ENCODE results near the gene MED26. TPM values are rescaled to one million over a fixed set of nuclear protein-coding genes. Genes with fewer than 3 reads are reported as not detected.

Gene MED26
- total and polyA plus RNA-seq, 10 of the 15 experiments (the other 5 are each of a cell fraction or from before 2014, with no cell fraction given): 1.1 to 21.4 (median 9.7) TPM

- Histone ChIP-seq H3K4me2 (ENCODE audit: control insufficient read depth, insufficient read depth) (0 out of 2 replicates have a peak overlapping the region, but pooled peaks have one; percentile 7), H3K27ac (ENCODE audit: control insufficient read depth, insufficient read depth) (0 out of 2 replicates have a peak overlapping the region, but pooled peaks have one; percentile 4), H3K9ac (ENCODE audit: control insufficient read depth, insufficient read depth, low read length) (no peak overlapping the region), H3K9me3 (replicated peaks; ENCODE audit: control insufficient read depth, insufficient read depth, low read length) (no peaks in the 10 kb centered on the region), H3K4me3 (no peak overlapping the region), H3K4me1 (ENCODE audit: control insufficient read depth, insufficient read depth, low read length) (peaks cover 84% of the 10 kb centered on the region), H4K20me1 (ENCODE audit: control insufficient read depth, insufficient read depth) (no peaks in the 10 kb centered on the region; the same call in 1 of the 2 replicates), H2AFZ (ENCODE audit: control insufficient read depth, low read depth, low read length) (no peak overlapping the region), H3K27me3 (replicated peaks in 1 of 2; ENCODE audit: control insufficient read depth in 2 of 2, insufficient read depth in 2 of 2, low read length in 1 of 2) (no peaks in the 10 kb centered on the region), H3K36me3 (ENCODE audit: control insufficient read depth in 2 of 2, insufficient read depth in 2 of 2, low read length in 1 of 2) (peaks cover 0 to 4% of the 10 kb centered on the region in 2 experiments; a peak in 1 of 4 replicates), H3K79me2 (ENCODE audit: control insufficient read depth, insufficient read depth, low read length) (peaks cover 98% of the 10 kb centered on the region)
- ChIA-PET CTCF (interaction anchor here (1.1 to 9.8 kb wide), 3 partner anchors 17 to 146 kb away, joined by 3 to 83 read pairs (median 3); partner anchors contain the start of gene MED26), RAD21 (ENCODE audit: unreplicated experiment) (interaction anchor here (0.6 to 11.3 kb wide), 6 partner anchors 18 to 1029 kb away, joined by 3 to 169 read pairs (median 4); partner anchors contain the start of genes MED26, SMIM7 and TMEM38A), SMC1A (ENCODE audit: uncharacterized antibody, unreplicated experiment) (interaction anchor here (1.2 to 10.9 kb wide), 7 partner anchors 11 to 71 kb away, joined by 3 to 164 read pairs (median 4); partner anchors contain the start of gene MED26), POLR2A (interaction anchor here (0.9 to 13.1 kb wide), 7 partner anchors 9 to 69 kb away, joined by 3 to 220 read pairs (median 4); partner anchors contain the start of genes MED26, SMIM7 and TMEM38A)
- BruUV-seq (replicated peaks): no TSS peak
- peak; percentile 64 for TF ChIP-seq MEF2B (IDR thresholded peaks at IDR 0.05; ENCODE audit: partially characterized antibody, poor library complexity, severe bottlenecking)
- no peak for TF ChIP-seq MEF2A (IDR thresholded peaks at IDR 0.05; ENCODE audit: insufficient read depth, low read depth, low read length)
- intact Hi-C loops (cut with micrococcal nuclease; ENCODE audit: unreplicated experiment): no loop called here
- 49% methylated on average over 9 of the region's 9 CpGs for WGBS (ENCODE audit: insufficient coverage, insufficient replicate concordance, low lambda C conversion rate, missing lambda C conversion rate)
- FAIRE-seq: no peak
- in situ Hi-C loops (cut with MboI): loop anchor here (25.0 kb wide), 1 partner anchor 2004 kb away; the partner anchor contains the start of gene CLEC17A
- DNase-seq (ENCODE audit: low read depth, low spot score): no peak
- no peak for ATAC-seq
These were observed 36.9 kb downstream of the MED26 start for GRCh38 chr19:16590876-16591802.

All from GM12878 (cell line).